ENCODE measurements around the gene KPNA2.
A peak's percentile ranks its signal among the peaks of the same experiment; 100 is the strongest.
"Not testable (repeated sequence)": the region's sequence is repeated elsewhere in the genome, so short reads cannot be mapped to it uniquely, and the experiment has no call there.

Gene KPNA2

GRCh38 chr17:68020409-68020756, 15.2 kb upstream of the KPNA2 start:
- no peak for DNase-seq (ENCODE audit: low spot score)

- not testable (repeated sequence) for DNase-seq (ENCODE audit: low spot score)
These were observed 14.7 kb upstream of the KPNA2 start for GRCh38 chr17:68020791-68021190.

- DNase-seq (ENCODE audit: low spot score), result no peak
These were observed 13.6 kb upstream of the KPNA2 start for GRCh38 chr17:68021963-68022362.

- not testable (repeated sequence) for DNase-seq (ENCODE audit: low spot score)
These were observed 13.0 kb upstream of the KPNA2 start for GRCh38 chr17:68022547-68022946.

- no peak for DNase-seq (ENCODE audit: low spot score)
These were observed 5.9 kb upstream of the KPNA2 start for GRCh38 chr17:68029512-68030215.

GRCh38 chr17:68033636-68034451, 1.7 kb upstream of the KPNA2 start:
- peak; percentile 29 for DNase-seq (ENCODE audit: low spot score)

GRCh38 chr17:68034452-68034776, 1.1 kb upstream of the KPNA2 start:
- DNase-seq (ENCODE audit: low spot score), result no peak

- DNase-seq (ENCODE audit: low spot score), result no peak
These were observed 408 bp upstream of the KPNA2 start for GRCh38 chr17:68035131-68035522.

- DNase-seq (ENCODE audit: low spot score), result no peak
These were observed 991 bp downstream of the KPNA2 start for GRCh38 chr17:68036304-68037147.

- DNase-seq (ENCODE audit: low spot score), result no peak
These were observed 11.8 kb downstream of the KPNA2 start for GRCh38 chr17:68047153-68047846.

GRCh38 chr17:68047890-68048542, 12.5 kb downstream of the KPNA2 start:
- not testable (repeated sequence) for DNase-seq (ENCODE audit: low spot score)

GRCh38 chr17:68048996-68049395, 13.5 kb downstream of the KPNA2 start:
- no peak for DNase-seq (ENCODE audit: low spot score)

GRCh38 chr17:68049812-68050437, 14.4 kb downstream of the KPNA2 start:
- not testable (repeated sequence) for DNase-seq (ENCODE audit: low spot score)

GRCh38 chr17:68051321-68052312, 16.1 kb downstream of the KPNA2 start:
- DNase-seq (ENCODE audit: low spot score), result not testable (repeated sequence)

GRCh38 chr17:68052810-68053209, 17.3 kb downstream of the KPNA2 start:
- no peak for DNase-seq (ENCODE audit: low spot score)

GRCh38 chr17:68053231-68054013, 17.9 kb downstream of the KPNA2 start:
- peak; percentile 84 for DNase-seq (ENCODE audit: low spot score)

GRCh38 chr17:68054296-68054900, 18.9 kb downstream of the KPNA2 start:
- peak; percentile 34 for DNase-seq (ENCODE audit: low spot score)

GRCh38 chr17:68057531-68057952, 22.0 kb downstream of the KPNA2 start:
- peak; percentile 9 for DNase-seq (ENCODE audit: low spot score)

- no peak for DNase-seq (ENCODE audit: low spot score)
These were observed 24.8 kb downstream of the KPNA2 start for GRCh38 chr17:68060336-68060735.
